GM21717 (cell line): Measurements from ENCODE around the gene SPRED1.
"Not testable (repeated sequence)": the region's sequence is repeated elsewhere in the genome, so short reads cannot be mapped to it uniquely, and the experiment has no call there.

Source experiments
- ATAC-seq: cut with Tn5 transposase; IDR thresholded peaks from one replicate; pipeline ENCODE4 v1.9.1; 2021; ENCODE audit warnings: mild to moderate bottlenecking, moderate library complexity; ENCODE audit not compliant: unreplicated experiment

Gene SPRED1

GRCh38 chr15:38229705-38230310 lies 22.8 kb upstream of the SPRED1 start:
- no peak for ATAC-seq

- ATAC-seq, result no peak
Measured at GRCh38 chr15:38231436-38231835, 21.2 kb upstream of the SPRED1 start.

- not testable (repeated sequence) for ATAC-seq
Measured at GRCh38 chr15:38237021-38237420, 15.6 kb upstream of the SPRED1 start.

GRCh38 chr15:38238311-38238710 lies 14.3 kb upstream of the SPRED1 start:
- no peak for ATAC-seq

GRCh38 chr15:38242055-38242454 lies 10.6 kb upstream of the SPRED1 start:
- peak; percentile 90 for ATAC-seq

GRCh38 chr15:38243278-38244055 lies 9.2 kb upstream of the SPRED1 start:
- ATAC-seq, result no peak

GRCh38 chr15:38247336-38247735 lies 5.3 kb upstream of the SPRED1 start:
- no peak for ATAC-seq

- no peak for ATAC-seq
Measured at GRCh38 chr15:38253351-38253781, 730 bp downstream of the SPRED1 start.

GRCh38 chr15:38254051-38254883 lies 1.6 kb downstream of the SPRED1 start:
- peak; percentile 42 for ATAC-seq

- ATAC-seq, result no peak
Measured at GRCh38 chr15:38255690-38256089, 3.1 kb downstream of the SPRED1 start.

- no peak for ATAC-seq
Measured at GRCh38 chr15:38257676-38258075, 5.0 kb downstream of the SPRED1 start.

- ATAC-seq, result no peak
Measured at GRCh38 chr15:38259134-38259533, 6.5 kb downstream of the SPRED1 start.

GRCh38 chr15:38260077-38260476 lies 7.4 kb downstream of the SPRED1 start:
- ATAC-seq, result no peak

GRCh38 chr15:38263251-38263650 lies 10.6 kb downstream of the SPRED1 start:
- ATAC-seq, result no peak

GRCh38 chr15:38263996-38264395 lies 11.4 kb downstream of the SPRED1 start:
- ATAC-seq, result no peak

- ATAC-seq, result no peak
Measured at GRCh38 chr15:38266247-38266986, 13.8 kb downstream of the SPRED1 start.

- no peak for ATAC-seq
Measured at GRCh38 chr15:38267421-38268022, 14.9 kb downstream of the SPRED1 start.

- ATAC-seq, result no peak
Measured at GRCh38 chr15:38271144-38271543, 18.5 kb downstream of the SPRED1 start.

GRCh38 chr15:38271895-38272294 lies 19.3 kb downstream of the SPRED1 start:
- ATAC-seq, result no peak

GRCh38 chr15:38272431-38272830 lies 19.8 kb downstream of the SPRED1 start:
- ATAC-seq, result not testable (repeated sequence)
